Measurements from ENCODE around the gene C12orf75. TPM values are rescaled to one million over a fixed set of nuclear protein-coding genes. Genes with fewer than 3 reads are reported as not detected.
"Not testable (repeated sequence)": the region's sequence is repeated elsewhere in the genome, so short reads cannot be mapped to it uniquely, and the experiment has no call there.

The C12orf75 gene
- total and polyA plus RNA-seq, 2 of the 13 experiments (the other 11 are each of a cell fraction or from before 2014, with no cell fraction given): 16.1 to 19.8 TPM

- intact Hi-C loops (cut with micrococcal nuclease; ENCODE audit: unreplicated experiment) (loop anchor here (5.0 kb wide), 1 partner anchor 100 kb away; no protein-coding TSS in a partner anchor), in situ Hi-C loops (cut with HindIII; ENCODE audit: extremely low pct_ligation_motif_present, low pct_unique_long_range_greater_than_20kb) (no loop called here)
- no peaks in the 10 kb centered on the region for H3K79me2 ChIP-seq (ENCODE audit: insufficient read depth, low read length)
- H3K4me3 ChIP-seq (replicated peaks in 1 of 3; ENCODE audit: insufficient read depth in 1 of 3, low read depth in 2 of 3, low read length in 3 of 3): peak overlapping the region; percentile 73 to 81 (median 81); a peak in 5 of 6 replicates
- WGBS (ENCODE audit: low lambda C conversion rate): 20% methylated on average over 8 of the region's 8 CpGs
- peak overlapping the region; percentile 56; the same call in 1 of the 2 replicates for H3K9ac ChIP-seq (ENCODE audit: insufficient read depth, low read depth, low read length)
- no peak for TF ChIP-seq ZNF180 (CRISPR knock-in tag; IDR thresholded peaks at IDR 0.05; ENCODE audit: borderline replicate concordance, low read depth)
- TF ChIP-seq MEF2D (CRISPR knock-in tag; IDR thresholded peaks at IDR 0.05): no peak
- TF ChIP-seq ZFX (CRISPR knock-in tag; IDR thresholded peaks at IDR 0.05; ENCODE audit: low read depth): 0 out of 2 replicates have a peak, but pooled peaks have one; percentile 3
- no peak for TF ChIP-seq ZBED4 (CRISPR knock-in tag; IDR thresholded peaks at IDR 0.05; ENCODE audit: borderline replicate concordance)
- no peak for TF ChIP-seq ZNF607 (CRISPR knock-in tag; IDR thresholded peaks at IDR 0.05; ENCODE audit: borderline replicate concordance)
- no peak for TF ChIP-seq SKI (IDR thresholded peaks at IDR 0.05; ENCODE audit: partially characterized antibody)
- TF ChIP-seq ZNF598 (CRISPR knock-in tag; IDR thresholded peaks at IDR 0.05; ENCODE audit: borderline replicate concordance): no peak
- TF ChIP-seq POLR2AphosphoS5 (IDR thresholded peaks at IDR 0.05; ENCODE audit: low read depth, low read length): no peak
- no peaks in the 10 kb centered on the region for H3K36me3 ChIP-seq (replicated peaks in 1 of 2; ENCODE audit: control insufficient read depth in 1 of 2, insufficient read depth in 2 of 2, low read length in 2 of 2)
- H3K27ac ChIP-seq (ENCODE audit: extremely low read length, insufficient read depth, low read length): no peak overlapping the region
- H3K27me3 ChIP-seq (ENCODE audit: control insufficient read depth in 1 of 2, insufficient read depth in 2 of 2, low read length in 2 of 2): no peaks in the 10 kb centered on the region
- peak overlapping the region; percentile 73 for H3K4me2 ChIP-seq (ENCODE audit: low read depth, low read length)
- BruUV-seq (replicated peaks): TSS peak; percentile 53
- ChIA-PET CTCF (ENCODE audit: low intra/inter-chr PET ratio, low total read pairs) (no interaction called here), POLR2A (interaction anchor here (0.9 to 2.6 kb wide), 3 partner anchors 13 to 96 kb away, joined by 3 to 9 read pairs (median 3); partner anchors contain the start of gene APPL2)
- H3K9me3 ChIP-seq (ENCODE audit: low read length): no peaks in the 10 kb centered on the region
- no peak for FAIRE-seq
- DNase-seq (ENCODE audit: low spot score): peak; percentile 32
- no peaks in the 10 kb centered on the region for H4K20me1 ChIP-seq (ENCODE audit: insufficient read depth, low read length)
- no peak overlapping the region for H2AFZ ChIP-seq (ENCODE audit: low read length)
- peak; percentile 56 for ATAC-seq
- peaks cover 18% of the 10 kb centered on the region for H3K4me1 ChIP-seq (ENCODE audit: insufficient read depth, low read length)
Measured at GRCh38 chr12:105331805-105332251, 1.3 kb downstream of the C12orf75 start.

- H3K27ac ChIP-seq (ENCODE audit: extremely low read length, insufficient read depth, low read length); CTCF ChIA-PET (ENCODE audit: low intra/inter-chr PET ratio, low total read pairs); H3K27me3 ChIP-seq (ENCODE audit: control insufficient read depth in 1 of 2, insufficient read depth in 2 of 2, low read length in 2 of 2); H2AFZ ChIP-seq (ENCODE audit: low read length); in situ Hi-C loops (cut with HindIII; ENCODE audit: extremely low pct_ligation_motif_present, low pct_unique_long_range_greater_than_20kb); FAIRE-seq; DNase-seq (ENCODE audit: low spot score); H3K79me2 ChIP-seq (ENCODE audit: insufficient read depth, low read length); H3K36me3 ChIP-seq (replicated peaks in 1 of 2; ENCODE audit: control insufficient read depth in 1 of 2, insufficient read depth in 2 of 2, low read length in 2 of 2); H4K20me1 ChIP-seq (ENCODE audit: insufficient read depth, low read length); H3K4me3 ChIP-seq (replicated peaks in 1 of 3; ENCODE audit: insufficient read depth in 1 of 3, low read depth in 2 of 3, low read length in 3 of 3); H3K9me3 ChIP-seq (ENCODE audit: low read length); BruUV-seq (replicated peaks); POLR2A ChIA-PET; H3K9ac ChIP-seq (ENCODE audit: insufficient read depth, low read depth, low read length); ATAC-seq: not testable (repeated sequence)
- intact Hi-C loops (cut with micrococcal nuclease; ENCODE audit: unreplicated experiment): loop anchor here (5.0 kb wide), 1 partner anchor 100 kb away; no protein-coding TSS in a partner anchor
- H3K4me1 ChIP-seq (ENCODE audit: insufficient read depth, low read length): peaks cover 19% of the 10 kb centered on the region
- 95% methylated on average over 6 of the region's 6 CpGs for WGBS (ENCODE audit: low lambda C conversion rate)
- peak overlapping the region; percentile 73 for H3K4me2 ChIP-seq (ENCODE audit: low read depth, low read length)
Measured at GRCh38 chr12:105332286-105332685, 1.8 kb downstream of the C12orf75 start.

All from HepG2 (cell line).